NCI-H2171 (cell line): Measurements from ENCODE around the gene CLEC5A.
"Not testable (repeated sequence)": the region's sequence is repeated elsewhere in the genome, so short reads cannot be mapped to it uniquely, and the experiment has no call there.

Source experiments
- DNase-seq: peaks from one replicate; lab custom pipeline; 2025; lab: John Stamatoyannopoulos, UW

Gene CLEC5A

GRCh38 chr7:141946796-141947195 is at the start of gene CLEC5A:
Gene CLEC5A (minus strand): TSS chr7:141946974. CDS start chr7:141946292, 682 bp downstream.
- DNase-seq, result no peak

- DNase-seq, result no peak
Measured at GRCh38 chr7:141993354-141993753, 46.6 kb upstream of the CLEC5A start.

GRCh38 chr7:141992688-141993087 is 45.9 kb upstream of the CLEC5A start:
- DNase-seq, result no peak

GRCh38 chr7:141992156-141992555 is 45.4 kb upstream of the CLEC5A start:
- DNase-seq, result no peak

- DNase-seq, result no peak
Measured at GRCh38 chr7:141991140-141991539, 44.4 kb upstream of the CLEC5A start.

- no peak for DNase-seq
Measured at GRCh38 chr7:141990011-141990725, 43.4 kb upstream of the CLEC5A start.

GRCh38 chr7:141987803-141988202 is 41.0 kb upstream of the CLEC5A start:
- DNase-seq, result not testable (repeated sequence)

GRCh38 chr7:141986923-141987322 is 40.1 kb upstream of the CLEC5A start:
- no peak for DNase-seq

GRCh38 chr7:141985926-141986325 is 39.2 kb upstream of the CLEC5A start:
- not testable (repeated sequence) for DNase-seq

- no peak for DNase-seq
Measured at GRCh38 chr7:141979568-141979967, 32.8 kb upstream of the CLEC5A start.

- no peak for DNase-seq
Measured at GRCh38 chr7:141978351-141978750, 31.6 kb upstream of the CLEC5A start.

- no peak for DNase-seq
Measured at GRCh38 chr7:141976524-141977245, 29.9 kb upstream of the CLEC5A start.

GRCh38 chr7:141975806-141976523 is 29.2 kb upstream of the CLEC5A start:
- DNase-seq, result peak; percentile 64

GRCh38 chr7:141974831-141975230 is 28.1 kb upstream of the CLEC5A start:
- no peak for DNase-seq

GRCh38 chr7:141973673-141974072 is 26.9 kb upstream of the CLEC5A start, which contains the start of gene TAS2R38:
Gene TAS2R38 (minus strand): TSS chr7:141973773. CDS start chr7:141973689, 84 bp downstream.
- no peak for DNase-seq

GRCh38 chr7:141960687-141961422 is 14.1 kb upstream of the CLEC5A start:
- DNase-seq, result no peak

GRCh38 chr7:141956084-141956483 is 9.3 kb upstream of the CLEC5A start:
- no peak for DNase-seq

GRCh38 chr7:141954334-141954733 is 7.6 kb upstream of the CLEC5A start:
- DNase-seq, result no peak

- no peak for DNase-seq
Measured at GRCh38 chr7:141952461-141952860, 5.7 kb upstream of the CLEC5A start.

- DNase-seq, result no peak
Measured at GRCh38 chr7:141950806-141951205, 4.0 kb upstream of the CLEC5A start.

- DNase-seq, result no peak
Measured at GRCh38 chr7:141949911-141950310, 3.1 kb upstream of the CLEC5A start.

GRCh38 chr7:141949451-141949850 is 2.7 kb upstream of the CLEC5A start:
- DNase-seq, result no peak
